Activated CD8-positive, alpha-beta T cell treated with anti-CD3 and anti-CD28 coated beads, Interleukin-2, amount 10 ng/mL, durations not matched to agents 7 days and 5 days (primary cell): Measurements from ENCODE around the gene ADAM33. TPM values are rescaled to one million over a fixed set of nuclear protein-coding genes. Genes with fewer than 3 reads are reported as not detected.

Experiments
- ATAC-seq: fragments of 150-1000 bp; cut with Tn5 transposase; one replicate; pipeline ENCODE4 v1.10.0; 2021; ENCODE audit warnings: moderate library complexity
- CTCF ChIA-PET: fragments of 350-600 bp; sonication (Branson Sonifier 250); formaldehyde crosslinking; loops from one replicate; lab custom pipeline; 2021; ENCODE audit warnings: antibody characterized with exemption; lab: Charles Lee
- POLR2A ChIA-PET: fragments of 350-600 bp; sonication (Branson Sonifier 250); formaldehyde crosslinking; loops from one replicate; lab custom pipeline; 2021; ENCODE audit warnings: antibody characterized with exemption; lab: Charles Lee
- DNase-seq: peaks from one replicate; pipeline ENCODE4 v3.0.0-alpha.2; 2020
- H3K27ac Mint-ChIP-seq: one replicate; pipeline ENCODE4 v1.8.0; 2021; ENCODE audit warnings: mild to moderate bottlenecking, mixed read lengths
- H3K27me3 Mint-ChIP-seq: one replicate; pipeline ENCODE4 v1.8.0; 2021; ENCODE audit warnings: low read depth, mixed read lengths
- H3K36me3 Mint-ChIP-seq: one replicate; pipeline ENCODE4 v1.8.0; 2021; ENCODE audit warnings: low read depth, mixed read lengths
- H3K4me1 Mint-ChIP-seq: one replicate; pipeline ENCODE4 v1.8.0; 2021; ENCODE audit warnings: low read depth, mixed read lengths
- H3K4me3 Mint-ChIP-seq: one replicate; pipeline ENCODE4 v1.8.0; 2021; ENCODE audit warnings: mild to moderate bottlenecking, mixed read lengths
- H3K9me3 Mint-ChIP-seq: one replicate; pipeline ENCODE4 v1.8.0; 2022; ENCODE audit warnings: mixed read lengths; ENCODE audit not compliant: insufficient read depth
- total RNA-seq, 2 experiments: library from RNA; stranded (reverse); gene quantifications; one replicate each; pipeline ENCODE4 v1.2.3, GENCODE V29; 2021

The ADAM33 gene
- total RNA-seq, 2 experiments from 2014 or later, result not detected

DNA sequence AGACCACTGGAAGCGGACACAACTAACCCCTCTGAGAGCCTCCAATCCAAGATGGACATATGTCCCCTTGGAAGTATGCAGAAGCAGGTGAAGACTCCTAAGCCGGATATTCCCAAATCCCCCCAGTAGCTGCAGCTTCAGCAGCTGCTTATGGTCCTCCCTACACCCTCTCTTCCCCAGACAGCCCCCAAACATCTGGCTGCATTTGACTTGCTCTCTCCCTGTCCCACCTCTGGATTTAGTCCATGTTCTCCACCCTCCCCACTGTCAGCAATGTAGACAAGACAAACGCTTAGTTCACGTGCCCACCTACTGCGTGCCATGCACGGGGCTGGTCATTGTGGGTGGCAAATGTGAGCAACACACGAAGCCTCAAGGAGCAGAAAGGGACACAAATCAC, 4.6 kb upstream of the ADAM33 start:
- H3K4me3 Mint-ChIP-seq, result no peak overlapping the region
- H3K27ac Mint-ChIP-seq, result no peak overlapping the region
- ChIA-PET CTCF (interaction anchor here (1.1 to 2.5 kb wide), 2 partner anchors 10 to 24 kb away, joined by 7 read pairs; no protein-coding TSS in a partner anchor), POLR2A (interaction anchor here (0.6 kb wide), 1 partner anchor 1462 kb away, joined by 4 read pairs; no protein-coding TSS in a partner anchor)
- H3K27me3 Mint-ChIP-seq, result peaks cover 32% of the 10 kb centered on the region
- no peaks in the 10 kb centered on the region for H3K36me3 Mint-ChIP-seq
- no peaks in the 10 kb centered on the region for H3K4me1 Mint-ChIP-seq
- no peak for DNase-seq
- no peaks in the 10 kb centered on the region for H3K9me3 Mint-ChIP-seq
- no peak for ATAC-seq

DNA sequence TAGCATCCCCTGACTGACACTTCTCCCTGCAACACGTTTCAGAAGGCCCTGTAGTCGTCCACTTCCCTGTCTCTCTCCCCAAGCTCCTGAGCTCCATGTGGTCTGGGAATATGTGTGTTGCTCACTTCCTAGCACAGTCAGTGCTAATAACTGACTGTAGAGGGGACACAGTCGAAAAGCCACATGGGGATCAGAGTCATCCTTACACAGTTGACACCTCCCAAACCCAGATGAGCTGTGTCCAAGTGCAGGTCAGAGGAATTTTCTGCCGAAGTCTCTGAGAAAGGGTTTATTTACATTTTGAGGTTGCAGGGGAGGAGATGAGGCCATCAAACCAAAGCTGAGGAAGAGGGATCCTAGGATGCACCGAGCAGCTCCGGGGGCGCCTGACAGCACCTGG, 3.5 kb upstream of the ADAM33 start:
- ChIA-PET POLR2A (no interaction called here), CTCF (interaction anchor here (0.9 kb wide), 1 partner anchor 26 kb away, joined by 3 read pairs; no protein-coding TSS in a partner anchor)
- DNase-seq, result no peak
- H3K4me1 Mint-ChIP-seq, result no peaks in the 10 kb centered on the region
- ATAC-seq, result no peak
- no peaks in the 10 kb centered on the region for H3K36me3 Mint-ChIP-seq
- H3K9me3 Mint-ChIP-seq, result no peaks in the 10 kb centered on the region
- H3K27ac Mint-ChIP-seq, result no peak overlapping the region
- no peak overlapping the region for H3K4me3 Mint-ChIP-seq
- peaks cover 42% of the 10 kb centered on the region for H3K27me3 Mint-ChIP-seq

DNA sequence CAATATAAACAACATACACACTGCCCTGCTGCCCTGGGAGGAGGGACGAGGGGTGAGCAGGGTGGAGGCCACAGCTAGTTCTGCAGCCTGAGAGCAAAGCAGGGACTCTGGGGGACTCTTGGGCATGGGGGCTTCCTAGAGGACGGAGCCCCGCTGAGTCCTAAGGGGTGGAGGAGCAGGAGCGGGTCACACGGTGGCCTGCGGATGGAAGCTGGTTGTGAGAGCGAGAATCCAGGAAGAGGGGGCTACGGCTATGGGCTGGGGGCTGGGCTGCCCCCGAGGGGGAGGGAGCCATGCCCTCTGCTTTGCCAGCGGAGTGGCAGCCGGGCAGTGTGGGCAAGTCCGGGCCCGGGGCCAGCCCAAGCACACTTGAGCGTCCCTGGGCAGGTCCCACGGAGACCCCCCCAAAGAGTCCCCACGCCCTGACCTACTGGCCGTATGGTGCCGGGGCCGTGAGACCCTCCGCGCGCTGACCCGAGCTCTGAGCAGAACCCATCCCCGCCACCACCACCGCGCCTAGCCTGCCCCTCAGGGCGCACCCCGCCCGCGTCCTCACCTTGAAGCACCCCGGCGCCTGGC, 369 bp downstream of the ADAM33 start:
- ATAC-seq, result no peak
- H3K27me3 Mint-ChIP-seq, result peaks cover 58% of the 10 kb centered on the region
- no peaks in the 10 kb centered on the region for H3K36me3 Mint-ChIP-seq
- H3K4me1 Mint-ChIP-seq, result no peaks in the 10 kb centered on the region
- no peaks in the 10 kb centered on the region for H3K9me3 Mint-ChIP-seq
- CTCF ChIA-PET, result interaction anchor here (0.8 to 1.1 kb wide), 2 partner anchors 30 to 86 kb away, joined by 4 to 5 read pairs; partner anchors contain the start of gene ADISSP
- POLR2A ChIA-PET, result no interaction called here
- DNase-seq, result no peak
- no peak overlapping the region for H3K4me3 Mint-ChIP-seq
- H3K27ac Mint-ChIP-seq, result no peak overlapping the region

DNA sequence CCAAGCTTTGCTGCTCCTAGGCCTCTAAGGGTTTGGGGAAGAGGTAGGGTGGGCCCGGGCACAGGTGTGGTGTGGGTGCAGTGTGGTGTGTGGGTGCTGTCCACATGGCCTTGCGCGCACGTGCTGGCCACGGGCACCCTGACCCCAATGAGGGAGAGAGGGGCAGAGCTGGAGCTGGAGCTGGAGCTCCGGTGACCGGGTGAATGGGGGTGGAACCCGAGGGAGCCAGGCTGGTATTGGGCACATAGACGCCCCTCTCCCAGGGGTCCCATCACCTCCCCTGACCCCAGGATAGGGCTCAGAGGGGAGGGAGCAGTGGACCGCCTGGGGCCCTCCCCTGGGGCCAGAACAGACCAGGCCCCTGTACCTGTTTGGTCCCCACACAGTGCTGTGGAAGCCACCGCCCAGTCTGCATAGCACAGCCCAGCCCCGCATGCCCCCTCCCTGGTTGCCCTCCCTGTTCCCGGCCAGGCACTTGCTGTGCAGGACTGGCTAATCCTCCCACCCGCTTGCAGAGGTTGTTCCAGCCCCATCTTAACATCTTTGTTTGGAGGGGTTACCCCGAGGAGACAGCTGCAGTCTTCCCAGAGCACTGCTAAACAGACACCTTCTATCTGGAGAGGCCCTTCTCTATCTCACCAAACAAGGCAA, 984 bp downstream of the ADAM33 start:
- Mint-ChIP-seq H3K9me3 (no peaks in the 10 kb centered on the region), H3K4me1 (no peaks in the 10 kb centered on the region), H3K36me3 (no peaks in the 10 kb centered on the region), H3K27me3 (peaks cover 57% of the 10 kb centered on the region), H3K4me3 (no peak overlapping the region), H3K27ac (no peak overlapping the region)
- ChIA-PET CTCF (interaction anchor here (1.1 to 1.2 kb wide), 2 partner anchors 23 to 30 kb away, joined by 3 to 4 read pairs; no protein-coding TSS in a partner anchor), POLR2A (no interaction called here)
- no peak for ATAC-seq
- no peak for DNase-seq

DNA sequence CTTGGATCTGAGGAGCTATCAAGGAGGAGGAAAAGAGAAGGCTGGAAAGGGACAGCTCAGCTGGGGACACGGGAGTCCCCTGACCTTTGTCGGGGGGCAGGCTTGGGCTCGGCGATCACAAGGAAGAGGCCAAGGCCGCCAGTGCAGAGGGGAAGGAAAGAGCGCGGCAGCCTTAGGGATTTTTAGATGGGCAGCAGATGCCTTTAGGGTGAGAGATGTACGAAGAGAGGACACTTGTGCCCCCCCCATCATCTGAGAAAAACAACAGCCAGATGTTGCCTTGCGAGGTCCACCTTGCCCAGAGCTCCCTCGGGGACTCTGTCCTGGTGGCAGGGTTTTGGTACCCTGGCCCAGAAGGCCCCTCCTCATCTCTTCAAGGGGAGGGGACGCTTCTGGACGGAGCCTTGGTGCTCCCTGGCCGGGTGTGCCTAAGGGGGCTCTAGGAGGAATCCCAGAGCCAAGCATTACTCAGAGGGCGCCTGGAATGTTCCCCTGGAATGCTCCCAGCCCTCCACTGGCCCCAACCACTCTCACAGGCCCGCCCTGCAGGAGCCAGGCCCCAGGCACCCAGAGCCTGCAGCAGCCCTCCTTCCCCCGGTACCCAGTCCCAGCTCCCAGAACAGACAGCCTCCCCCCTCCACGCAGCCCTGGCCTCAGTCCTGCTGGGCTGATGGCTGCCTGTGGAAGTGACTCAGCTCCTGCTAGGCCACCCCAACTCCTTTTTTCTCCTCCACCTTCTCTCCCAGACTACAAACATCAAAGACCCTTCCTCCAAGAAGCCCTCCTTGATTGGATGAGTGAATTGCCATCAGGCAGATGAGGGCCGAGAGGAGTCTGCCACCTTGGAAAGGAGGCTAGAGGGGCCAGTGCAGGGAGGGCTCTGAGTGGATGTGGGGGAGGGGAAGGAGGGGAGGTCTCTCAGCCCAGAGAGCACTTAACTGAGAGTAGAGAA, 1.8 kb downstream of the ADAM33 start:
- ChIA-PET CTCF (interaction anchor here (1.1 to 4.7 kb wide), 3 partner anchors 24 to 31 kb away, joined by 3 to 59 read pairs (median 4); no protein-coding TSS in a partner anchor), POLR2A (no interaction called here)
- H3K4me3 Mint-ChIP-seq, result no peak overlapping the region
- no peaks in the 10 kb centered on the region for H3K9me3 Mint-ChIP-seq
- H3K27ac Mint-ChIP-seq, result no peak overlapping the region
- H3K4me1 Mint-ChIP-seq, result no peaks in the 10 kb centered on the region
- ATAC-seq (no peak), DNase-seq (no peak)
- peaks cover 61% of the 10 kb centered on the region for H3K27me3 Mint-ChIP-seq
- no peaks in the 10 kb centered on the region for H3K36me3 Mint-ChIP-seq

DNA sequence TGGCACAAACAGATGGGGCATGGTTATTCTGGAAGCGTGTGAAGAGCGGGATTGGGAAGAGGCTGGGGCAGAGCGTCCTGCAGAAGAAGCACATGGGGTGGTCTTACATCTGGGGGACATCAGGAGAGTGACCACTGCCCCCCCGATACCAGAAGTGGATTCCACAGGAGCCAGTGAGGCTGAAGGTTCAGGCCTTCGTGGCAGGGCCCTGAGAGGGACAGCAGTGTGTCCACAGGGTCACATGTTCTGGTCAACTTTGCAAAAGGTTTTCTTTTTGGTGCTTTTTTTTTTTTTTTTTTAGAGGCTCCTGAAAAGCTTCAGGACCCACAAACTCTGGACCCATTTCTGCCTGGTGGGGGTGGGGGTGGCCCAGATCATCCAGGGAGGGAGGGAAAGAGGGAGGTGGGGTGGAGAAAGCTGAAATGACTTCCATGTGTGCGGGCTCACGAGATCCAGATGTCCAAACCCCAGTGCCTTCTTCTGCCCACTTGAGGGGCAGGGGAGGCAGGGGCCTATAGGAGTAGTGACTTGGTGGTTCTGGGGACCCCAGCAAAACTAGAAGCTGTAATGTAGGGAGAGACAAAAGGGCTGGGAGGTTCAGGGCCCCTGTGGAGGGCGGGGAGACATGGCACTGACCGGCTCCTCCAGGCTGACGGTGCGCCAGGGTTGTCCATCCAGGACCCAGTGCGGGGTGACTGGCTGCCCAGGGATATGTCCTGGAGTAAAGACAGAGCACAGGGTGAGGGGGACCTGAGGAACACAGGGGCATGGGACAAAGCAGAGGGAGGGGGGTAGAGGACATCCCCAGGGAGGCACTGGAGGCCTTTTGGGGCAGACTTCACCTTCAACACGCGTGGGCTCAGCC, 2.7 kb downstream of the ADAM33 start:
- CTCF ChIA-PET, result interaction anchor here (1.2 to 4.7 kb wide), 2 partner anchors 25 to 31 kb away, joined by 3 to 59 read pairs; no protein-coding TSS in a partner anchor
- Mint-ChIP-seq H3K9me3 (no peaks in the 10 kb centered on the region), H3K4me1 (peaks cover 1% of the 10 kb centered on the region), H3K27me3 (peaks cover 63% of the 10 kb centered on the region), H3K36me3 (no peaks in the 10 kb centered on the region), H3K27ac (no peak overlapping the region), H3K4me3 (no peak overlapping the region)
- ATAC-seq (no peak), DNase-seq (no peak)
- POLR2A ChIA-PET, result no interaction called here

DNA sequence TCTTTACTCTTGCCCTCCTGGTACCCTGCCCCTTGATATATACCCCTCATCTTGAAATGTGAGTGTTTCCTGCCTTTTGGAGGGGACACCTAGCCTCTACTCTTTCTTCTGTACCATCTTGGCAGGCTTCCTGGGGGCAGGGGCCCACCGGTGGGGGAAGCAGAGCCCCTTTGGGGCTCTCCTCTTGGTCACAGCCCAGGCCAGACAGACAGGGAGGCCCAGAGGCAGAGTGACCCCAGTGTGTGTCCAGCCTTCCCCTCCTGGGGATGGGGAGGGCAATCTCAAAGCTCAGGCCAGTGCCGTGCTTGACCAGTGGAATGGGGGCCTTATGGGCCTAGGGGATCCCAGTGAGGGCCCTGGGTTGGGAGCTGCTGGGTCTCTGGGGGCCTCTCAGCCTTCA, 3.6 kb downstream of the ADAM33 start:
- Mint-ChIP-seq H3K9me3 (no peaks in the 10 kb centered on the region), H3K27me3 (peaks cover 60% of the 10 kb centered on the region), H3K36me3 (no peaks in the 10 kb centered on the region), H3K27ac (no peak overlapping the region), H3K4me3 (no peak overlapping the region), H3K4me1 (peaks cover 1% of the 10 kb centered on the region)
- ATAC-seq (no peak), DNase-seq (no peak)
- POLR2A ChIA-PET, result no interaction called here
- CTCF ChIA-PET, result interaction anchor here (0.9 to 4.7 kb wide), 8 partner anchors 12 to 405 kb away, joined by 3 to 59 read pairs (median 12); partner anchors contain the start of gene ADISSP

DNA sequence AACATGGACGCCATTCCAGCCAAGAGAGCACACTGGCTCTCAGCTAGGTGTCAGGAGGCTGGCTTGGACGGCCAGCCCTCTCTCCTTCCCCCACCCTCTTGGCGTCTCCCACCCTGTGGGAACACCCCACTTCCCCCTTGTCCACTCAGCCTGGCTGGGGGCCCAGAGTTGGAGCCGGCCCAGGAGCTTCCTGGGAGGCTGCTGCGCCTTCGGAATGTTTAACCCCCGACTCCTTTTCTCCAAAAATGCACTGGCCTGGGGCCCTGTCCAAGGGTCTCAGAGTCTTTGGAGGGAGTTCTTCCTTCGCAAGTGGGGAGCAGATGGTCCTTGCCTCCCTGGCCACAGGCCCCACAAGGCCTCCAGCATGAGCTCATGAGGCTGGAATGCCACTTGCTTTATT, 4.1 kb downstream of the ADAM33 start:
- no peak overlapping the region for H3K27ac Mint-ChIP-seq
- H3K4me3 Mint-ChIP-seq, result no peak overlapping the region
- H3K36me3 Mint-ChIP-seq, result no peaks in the 10 kb centered on the region
- H3K4me1 Mint-ChIP-seq, result peaks cover 4% of the 10 kb centered on the region
- CTCF ChIA-PET, result interaction anchor here (0.9 to 4.7 kb wide), 16 partner anchors 11 to 405 kb away, joined by 3 to 59 read pairs (median 6); partner anchors contain the start of gene ADISSP
- POLR2A ChIA-PET, result no interaction called here
- peaks cover 62% of the 10 kb centered on the region for H3K27me3 Mint-ChIP-seq
- no peaks in the 10 kb centered on the region for H3K9me3 Mint-ChIP-seq
- ATAC-seq (no peak), DNase-seq (no peak)

DNA sequence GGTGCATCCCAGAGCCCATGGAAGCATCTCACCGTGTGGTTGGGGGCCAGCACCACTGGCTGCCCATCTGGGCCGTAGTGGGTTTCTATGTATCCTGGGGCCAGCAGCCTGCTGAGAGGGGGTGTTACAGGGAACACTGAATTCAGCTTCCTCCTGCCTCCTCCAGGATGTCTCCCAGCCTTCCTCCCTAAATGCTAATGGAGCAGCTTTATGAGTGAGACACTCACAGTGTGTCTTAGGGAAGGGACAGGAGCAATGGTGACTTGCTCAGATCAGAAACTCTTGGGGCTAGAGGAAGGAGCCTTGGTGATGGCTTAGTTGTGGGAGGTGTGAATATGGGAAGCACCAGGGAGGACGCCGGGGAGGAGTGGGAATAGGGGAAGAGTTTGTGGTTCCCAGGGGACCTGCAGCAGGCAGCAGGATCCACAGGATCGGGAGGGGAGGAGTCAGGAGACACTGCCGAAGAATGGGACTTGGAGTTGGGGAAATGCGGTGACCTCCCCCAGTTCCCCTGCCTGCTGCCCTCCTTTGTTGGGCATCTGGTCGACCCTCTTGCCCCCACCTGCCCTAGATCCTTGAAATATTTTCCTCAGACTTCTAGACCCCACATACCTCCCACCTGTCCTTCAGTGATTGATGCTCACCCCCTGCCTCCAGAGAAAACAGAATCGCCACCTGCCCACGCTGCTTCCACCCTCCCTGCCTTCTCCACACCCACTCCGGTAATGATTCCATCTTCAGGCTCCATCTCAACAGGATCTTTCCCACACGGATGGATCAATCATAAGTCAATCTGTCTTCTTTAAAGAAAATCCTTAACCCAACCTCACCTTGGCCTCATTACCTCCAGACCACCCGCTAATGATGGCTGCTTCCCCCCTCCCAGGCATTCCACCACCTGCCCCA, 6.6 kb downstream of the ADAM33 start:
- peaks cover 60% of the 10 kb centered on the region for H3K27me3 Mint-ChIP-seq
- ChIA-PET CTCF (interaction anchor here (1.2 to 4.7 kb wide), 9 partner anchors 9 to 180 kb away, joined by 5 to 59 read pairs (median 12); partner anchors contain the start of genes ADISSP and SIGLEC1), POLR2A (interaction anchor here (0.9 kb wide), 1 partner anchor 23 kb away, joined by 3 read pairs; no protein-coding TSS in a partner anchor)
- DNase-seq (no peak), ATAC-seq (no peak)
- H3K27ac Mint-ChIP-seq, result no peak overlapping the region
- H3K36me3 Mint-ChIP-seq, result no peaks in the 10 kb centered on the region
- H3K4me3 Mint-ChIP-seq, result no peak overlapping the region
- H3K4me1 Mint-ChIP-seq, result peaks cover 7% of the 10 kb centered on the region
- H3K9me3 Mint-ChIP-seq, result no peaks in the 10 kb centered on the region

DNA sequence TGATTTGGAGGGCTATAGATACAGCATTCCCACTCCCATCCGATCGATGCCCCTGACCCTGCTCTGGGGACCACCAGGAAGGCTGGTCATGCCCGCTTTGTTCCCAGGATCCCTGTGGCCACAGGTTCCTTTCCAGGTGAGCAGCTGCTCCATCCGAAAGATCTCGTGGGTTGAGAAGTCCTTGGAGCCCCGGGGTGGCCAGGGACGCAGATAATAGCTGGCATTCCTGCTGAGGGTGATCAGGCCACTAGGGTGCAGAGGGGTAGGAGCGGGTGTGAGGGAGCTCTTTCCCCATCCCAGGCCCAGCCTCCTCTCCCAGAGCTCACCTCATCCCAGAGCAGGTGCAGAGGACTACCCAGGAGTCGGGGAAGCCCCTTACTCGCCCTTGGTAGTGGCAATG, 7.4 kb downstream of the ADAM33 start:
- Mint-ChIP-seq H3K36me3 (no peaks in the 10 kb centered on the region), H3K27ac (no peak overlapping the region), H3K4me3 (no peak overlapping the region), H3K4me1 (peaks cover 7% of the 10 kb centered on the region), H3K27me3 (peaks cover 65% of the 10 kb centered on the region), H3K9me3 (no peaks in the 10 kb centered on the region)
- CTCF ChIA-PET, result interaction anchor here (1.2 to 1.3 kb wide), 2 partner anchors 9 to 37 kb away, joined by 5 to 6 read pairs; no protein-coding TSS in a partner anchor
- POLR2A ChIA-PET, result interaction anchor here (0.9 kb wide), 1 partner anchor 24 kb away, joined by 3 read pairs; no protein-coding TSS in a partner anchor
- ATAC-seq (no peak), DNase-seq (no peak)
